HG03439 (cell line): ENCODE measurements around the gene MS4A4A.
A peak's percentile ranks its signal among the peaks of the same experiment; 100 is the strongest.
"Not testable (repeated sequence)": the region's sequence is repeated elsewhere in the genome, so short reads cannot be mapped to it uniquely, and the experiment has no call there.

Experiments used
- ATAC-seq: cut with Tn5 transposase; IDR thresholded peaks from one replicate; pipeline ENCODE4 v1.9.1; 2021; ENCODE audit warnings: mild to moderate bottlenecking, moderate library complexity; ENCODE audit not compliant: unreplicated experiment

The MS4A4A gene

DNA sequence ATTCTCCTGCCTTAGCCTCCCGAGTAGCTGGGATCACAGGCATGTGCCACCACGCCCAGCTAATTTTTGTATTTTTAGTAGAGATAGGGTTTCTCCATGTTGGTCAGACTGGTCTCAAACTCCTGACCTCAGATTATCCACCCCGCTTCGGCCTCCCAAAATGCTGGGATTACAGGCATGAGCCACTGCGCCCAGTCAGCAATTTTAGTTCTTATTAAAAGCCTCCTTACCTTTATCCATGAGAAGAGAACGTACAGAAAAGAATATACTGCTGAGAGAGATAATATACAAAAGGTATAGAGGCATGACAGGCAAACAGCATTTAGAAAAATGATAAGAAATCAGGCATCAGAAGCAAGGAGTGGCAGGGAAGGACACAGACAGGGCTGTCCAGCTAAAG, 21.4 kb downstream of the MS4A4A start:
- ATAC-seq, result not testable (repeated sequence)

DNA sequence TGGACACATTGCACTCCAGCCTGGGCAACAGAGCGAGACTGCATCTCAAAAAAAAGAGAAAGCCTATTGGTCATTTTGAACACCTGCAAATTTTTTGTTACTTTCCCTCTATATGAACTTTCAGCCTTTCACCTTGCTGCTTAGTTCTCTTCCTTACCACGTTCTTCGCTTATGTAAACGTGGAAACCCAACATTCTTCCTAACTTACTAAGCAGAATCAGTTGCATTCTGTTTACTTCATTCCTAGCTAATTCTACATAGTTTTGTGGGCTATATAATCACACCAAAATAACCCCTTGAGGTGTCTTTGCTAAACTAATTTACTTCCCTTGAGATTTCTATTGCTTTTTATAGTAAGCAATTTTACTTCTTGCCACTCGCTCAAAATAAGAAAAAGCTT, 23.2 kb downstream of the MS4A4A start:
- no peak for ATAC-seq

DNA sequence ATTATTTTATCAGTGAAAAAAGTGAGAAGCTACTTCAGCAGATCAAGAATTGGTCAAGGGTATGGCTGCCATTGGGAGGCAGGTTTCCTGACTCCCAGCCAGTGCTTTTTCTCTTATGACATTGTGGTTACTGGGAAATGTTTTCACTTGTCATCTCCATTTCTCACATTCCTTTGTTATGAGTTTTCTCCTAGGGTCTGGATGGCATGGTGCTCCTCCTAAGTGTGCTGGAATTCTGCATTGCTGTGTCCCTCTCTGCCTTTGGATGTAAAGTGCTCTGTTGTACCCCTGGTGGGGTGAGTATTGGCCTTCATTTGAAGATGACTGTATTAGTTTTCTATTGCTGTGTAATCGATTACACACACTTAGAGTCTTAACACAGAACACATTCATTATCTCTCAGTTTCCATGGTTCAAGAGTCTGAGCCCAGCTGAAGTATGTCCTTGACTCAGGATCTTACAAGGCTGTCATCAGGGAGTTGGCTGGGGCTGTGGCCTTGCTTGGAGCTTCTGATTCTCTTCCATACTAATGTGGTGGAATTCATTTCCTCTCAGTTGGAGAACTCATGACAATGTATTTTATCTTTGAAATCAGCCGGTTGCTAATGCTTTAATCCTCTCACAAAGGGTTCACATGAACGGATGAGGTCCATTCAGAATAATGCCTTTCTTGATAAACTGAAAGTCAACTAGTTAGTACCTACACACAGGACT, 25.6 kb downstream of the MS4A4A start:
- ATAC-seq, result no peak

DNA sequence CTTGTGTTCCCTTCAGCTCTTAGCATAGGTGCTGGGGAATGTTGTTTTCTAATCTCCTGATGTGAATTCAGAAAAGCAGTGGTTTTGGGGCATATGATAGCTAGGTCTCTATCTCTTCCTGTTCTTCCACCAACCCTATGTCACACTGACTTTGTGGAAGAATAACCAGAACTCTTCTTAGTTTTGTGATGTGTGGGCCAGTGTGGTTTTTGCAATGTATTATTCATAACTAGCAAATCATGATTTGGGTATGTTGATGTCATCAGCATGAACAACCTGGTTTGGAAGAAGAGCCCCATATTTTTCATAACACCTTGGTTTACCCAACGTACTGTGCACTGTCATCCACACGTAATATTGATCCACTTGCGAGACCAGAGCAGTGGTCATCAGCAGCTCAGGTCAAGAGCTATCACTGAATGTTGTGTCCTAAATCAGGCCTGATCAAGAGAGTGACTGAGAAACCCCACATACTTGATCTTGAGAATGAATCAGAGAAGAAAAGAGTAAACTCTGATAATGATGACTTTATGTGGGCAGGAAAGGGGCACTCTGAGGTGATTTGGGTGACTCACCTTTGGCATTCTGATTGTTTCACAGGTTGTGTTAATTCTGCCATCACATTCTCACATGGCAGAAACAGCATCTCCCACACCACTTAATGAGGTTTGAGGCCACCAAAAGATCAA, 27.2 kb downstream of the MS4A4A start:
- ATAC-seq, result no peak

DNA sequence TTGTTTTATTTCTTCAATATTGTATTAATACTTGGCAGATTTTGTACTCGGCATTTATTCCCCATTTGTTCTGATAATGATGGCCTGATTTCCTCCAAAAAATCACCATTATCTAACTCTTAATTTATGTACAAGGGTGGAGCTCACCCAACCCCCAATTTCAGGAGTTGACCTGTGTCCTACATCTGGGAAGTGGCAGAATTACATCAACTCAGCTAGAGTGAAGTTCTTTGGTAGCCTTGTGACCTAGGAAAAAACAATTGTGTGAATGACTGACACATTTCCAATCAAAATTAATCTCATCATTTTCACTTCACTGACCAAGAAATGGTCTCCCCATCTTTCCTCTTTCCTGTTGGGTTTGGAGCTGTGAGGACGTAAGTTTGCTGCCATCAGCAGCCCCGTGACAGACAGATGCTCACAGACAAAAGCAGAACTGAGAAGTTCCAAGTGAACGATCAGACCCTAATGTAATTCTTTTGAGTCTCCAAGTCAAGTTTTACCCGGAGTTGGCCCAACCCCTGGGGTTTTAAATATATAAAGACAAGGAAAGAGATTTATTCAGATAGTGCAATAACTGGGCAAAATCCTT, 30.0 kb downstream of the MS4A4A start:
- peak; percentile 49 for ATAC-seq

DNA sequence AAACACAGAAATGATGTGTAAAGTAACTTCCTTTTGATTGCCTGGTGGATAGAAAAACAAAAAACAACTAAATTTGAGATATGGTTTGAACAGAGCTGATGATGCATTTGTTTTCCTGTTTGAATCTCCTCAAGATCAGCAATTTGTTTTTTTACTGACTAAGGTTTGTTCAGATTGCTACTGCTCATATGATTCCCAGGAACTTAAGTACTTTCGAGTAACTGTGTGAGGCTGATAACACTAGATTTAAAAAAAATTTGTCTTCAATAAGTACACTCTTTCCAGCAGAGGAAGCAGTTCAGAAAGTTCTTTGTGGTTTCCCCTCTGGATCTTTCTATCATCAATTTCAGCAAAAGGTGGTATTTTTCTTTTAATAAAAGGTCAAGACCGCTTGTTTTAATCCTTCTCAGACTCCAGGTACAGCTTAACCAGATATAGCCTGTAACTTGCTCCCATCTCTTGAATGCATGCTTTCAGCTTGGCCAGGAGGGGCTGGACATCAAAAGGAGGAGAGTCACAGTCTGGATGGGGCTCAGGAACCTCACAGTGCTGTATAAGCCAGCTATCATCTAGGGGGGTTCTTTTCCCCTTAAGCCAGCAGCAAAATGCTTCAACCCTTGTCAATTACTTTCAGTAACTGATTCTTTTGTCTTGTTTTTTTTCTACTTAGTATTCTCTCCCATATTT, 34.3 kb downstream of the MS4A4A start:
- no peak for ATAC-seq

DNA sequence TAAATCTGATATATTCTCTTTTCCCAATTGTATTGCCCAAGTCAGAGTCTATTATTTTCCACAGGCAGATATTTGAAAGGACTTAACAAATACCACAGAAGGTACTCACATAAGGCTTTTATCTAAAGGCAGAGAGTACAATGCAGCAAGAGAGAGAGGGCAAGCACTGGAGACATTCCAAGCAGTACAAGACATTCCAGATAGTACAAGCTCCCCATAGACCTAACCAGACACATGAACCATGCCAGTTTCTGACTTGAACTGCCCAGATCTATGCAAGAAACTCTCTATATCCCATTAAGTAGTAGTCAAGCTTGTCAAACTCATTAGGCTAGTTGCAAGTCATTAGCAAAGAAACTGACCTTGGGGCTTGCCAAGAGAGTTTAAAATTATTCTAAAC, 35.4 kb downstream of the MS4A4A start:
- no peak for ATAC-seq

DNA sequence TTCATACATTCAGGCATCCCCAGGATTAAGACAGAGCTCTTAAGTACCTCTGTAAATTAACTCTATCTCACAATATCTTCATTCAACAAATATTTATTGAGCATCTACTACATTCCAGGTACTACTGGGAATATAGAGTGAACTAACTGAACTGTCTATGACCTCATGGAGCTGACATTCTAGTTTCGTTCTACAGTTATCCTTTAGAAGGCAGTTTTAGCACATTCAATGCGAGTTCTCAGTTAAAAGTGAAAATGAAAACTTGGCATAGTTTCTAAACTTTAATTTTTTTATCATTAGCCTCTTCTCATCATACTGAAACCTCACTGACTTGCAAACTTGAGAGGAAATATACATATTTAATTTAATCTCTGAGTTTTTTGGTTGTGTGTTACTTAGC, 35.9 kb downstream of the MS4A4A start:
- ATAC-seq, result no peak

DNA sequence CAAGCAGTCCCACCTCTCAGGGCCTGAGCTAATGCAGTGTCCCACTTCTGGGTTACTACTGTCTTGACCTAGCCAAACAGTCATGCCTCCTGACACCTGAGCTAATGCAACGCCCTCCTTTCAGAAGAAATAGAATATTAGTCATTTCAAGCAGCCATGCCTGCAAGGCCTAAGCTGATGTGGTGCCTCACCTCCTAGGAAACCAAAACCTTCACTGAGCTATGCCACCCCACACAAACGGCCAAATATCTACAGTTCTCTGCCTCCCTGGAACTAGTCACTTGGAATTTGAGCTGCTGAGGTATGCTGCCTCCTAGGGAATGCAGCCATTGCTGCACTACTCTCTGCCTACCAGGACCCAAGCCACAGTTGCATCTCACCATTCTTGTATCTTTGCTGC, 38.3 kb downstream of the MS4A4A start:
- ATAC-seq, result no peak

DNA sequence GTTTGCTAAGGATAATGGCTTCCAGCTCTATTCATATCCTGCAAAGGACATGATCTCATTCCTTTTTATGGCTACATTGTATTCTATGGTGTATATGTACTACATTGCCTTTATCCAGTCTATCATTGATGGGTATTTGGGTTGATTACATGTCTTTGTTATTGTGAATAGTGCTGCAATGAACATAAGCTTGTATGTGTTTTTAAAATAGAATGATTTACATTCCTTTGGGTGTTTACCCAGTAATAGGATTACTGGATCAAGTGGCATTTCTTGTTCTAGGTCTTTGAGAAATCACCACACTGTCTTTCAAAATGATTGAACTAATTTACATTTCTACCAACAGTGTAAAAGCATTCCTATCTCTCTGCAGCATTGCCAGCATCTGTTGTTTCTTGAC, 40.6 kb downstream of the MS4A4A start:
- ATAC-seq, result no peak

DNA sequence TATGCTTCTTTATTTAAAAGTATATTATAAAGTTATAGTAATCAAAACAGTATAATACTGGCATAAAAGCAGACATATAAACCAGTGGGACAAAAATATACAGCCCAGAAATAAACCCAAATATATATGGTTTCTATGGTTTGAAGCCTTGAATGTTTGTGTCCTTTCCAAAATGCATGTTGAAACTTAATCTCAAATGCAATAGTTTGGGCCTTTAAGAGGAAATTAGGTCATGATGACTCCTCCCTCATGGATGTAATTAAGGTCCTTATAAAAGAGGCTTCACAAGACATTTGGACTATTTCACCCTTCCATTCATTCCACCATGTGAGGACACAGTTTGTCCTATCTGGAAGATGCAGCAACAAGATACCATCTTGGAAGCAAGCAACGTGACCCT, 46.5 kb downstream of the MS4A4A start, which contains the start of gene MS4A6E:
TSS of gene MS4A6E (plus strand) at position 301 of the 400 bp plus-strand sequence. CDS start 7,641 bp downstream, outside the sequence.
- no peak for ATAC-seq

DNA sequence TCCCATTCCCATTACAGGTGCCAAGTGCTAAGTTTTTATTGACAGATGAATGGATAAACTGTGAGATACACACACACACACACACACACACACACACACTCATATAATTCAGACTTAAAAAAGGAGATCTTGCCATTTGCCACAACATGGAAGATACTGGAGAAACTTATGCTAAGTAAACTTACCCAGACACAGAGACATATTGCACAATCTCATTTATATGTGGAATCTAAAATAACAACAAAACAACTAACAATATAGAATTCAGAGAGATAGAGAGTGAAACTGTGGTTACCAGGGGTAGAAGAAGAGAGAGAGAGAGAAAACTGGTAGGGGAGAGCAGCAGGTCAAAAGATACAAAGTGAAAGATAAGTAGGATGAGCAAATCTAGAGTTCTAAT, 48.0 kb downstream of the MS4A4A start:
- ATAC-seq, result no peak

DNA sequence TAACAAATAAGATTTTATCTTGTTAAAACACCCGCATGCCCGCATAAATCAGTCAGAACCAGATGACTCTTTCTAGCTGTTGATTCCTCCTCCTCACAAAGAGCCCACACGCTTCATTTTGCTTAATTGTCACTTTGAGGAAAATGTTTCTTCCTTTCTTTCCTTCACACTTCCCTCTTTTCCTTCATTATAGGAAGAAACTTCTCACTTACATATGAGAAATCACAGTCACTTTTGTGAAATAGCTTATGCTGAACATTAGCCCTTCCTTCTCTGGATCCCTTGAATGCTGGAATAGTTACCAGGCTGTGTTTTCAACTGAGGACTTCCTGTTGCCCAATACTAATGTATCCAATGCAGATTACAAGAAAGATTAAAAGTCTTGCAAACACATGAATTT, 52.4 kb downstream of the MS4A4A start:
- ATAC-seq, result no peak

DNA sequence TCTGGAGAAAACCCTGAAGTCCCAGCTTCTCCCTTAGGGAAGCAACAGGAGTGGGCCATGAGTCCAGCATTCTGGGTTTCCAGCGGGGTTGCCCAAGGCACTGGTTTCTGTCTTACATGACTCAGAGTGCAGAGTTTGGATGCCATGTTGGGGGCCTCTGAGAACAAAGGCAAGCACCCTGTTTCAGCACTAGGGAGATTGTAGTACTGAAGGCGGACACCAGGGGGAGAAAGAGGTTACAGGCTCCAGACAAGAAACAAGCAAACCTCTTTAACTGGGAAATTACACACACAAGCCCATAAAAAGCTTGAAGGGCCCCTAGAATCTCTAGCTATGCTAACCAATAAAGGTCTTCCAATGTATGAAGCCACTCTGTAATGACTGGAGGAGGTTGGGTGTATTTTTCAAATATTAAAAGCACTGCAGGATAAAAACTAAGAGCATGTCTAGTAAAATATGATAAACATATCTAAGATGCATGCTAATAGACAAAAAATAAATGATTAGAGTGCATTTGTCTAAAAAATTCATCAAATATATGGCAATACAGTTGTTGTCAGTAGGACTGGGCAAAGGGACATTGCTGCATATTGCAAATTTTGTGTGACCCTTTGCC, 53.6 kb downstream of the MS4A4A start:
- ATAC-seq, result peak; percentile 51

DNA sequence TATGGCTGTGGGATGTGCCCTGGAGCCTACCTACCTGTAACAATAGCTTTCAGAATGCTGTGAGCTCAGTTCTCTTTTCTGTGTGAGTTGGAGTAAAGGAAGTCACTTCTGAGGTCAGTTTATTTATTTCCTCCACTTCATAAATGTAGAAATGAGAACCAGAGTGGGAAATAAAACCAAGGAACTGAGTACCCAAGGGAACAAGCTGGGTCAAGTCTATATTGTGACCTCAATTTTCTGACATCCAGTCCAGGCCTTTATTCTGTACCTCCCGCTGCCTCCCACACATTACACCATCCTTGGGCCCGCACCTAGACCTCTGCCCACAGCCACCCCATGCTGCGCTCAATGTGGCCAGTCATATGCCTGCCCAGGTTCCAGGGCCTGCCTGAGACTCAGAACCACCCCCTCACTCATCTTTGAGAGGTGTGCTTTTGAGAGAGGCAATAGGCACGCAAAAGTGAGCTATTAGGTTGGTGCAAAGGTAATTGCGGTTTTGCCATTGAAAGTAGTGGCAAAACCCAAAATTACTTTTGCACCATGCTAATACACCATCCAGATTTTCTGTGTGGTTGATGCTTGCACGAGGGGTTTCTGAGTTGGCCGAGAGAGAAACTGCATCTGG, 56.4 kb downstream of the MS4A4A start:
- peak; percentile 49 for ATAC-seq

DNA sequence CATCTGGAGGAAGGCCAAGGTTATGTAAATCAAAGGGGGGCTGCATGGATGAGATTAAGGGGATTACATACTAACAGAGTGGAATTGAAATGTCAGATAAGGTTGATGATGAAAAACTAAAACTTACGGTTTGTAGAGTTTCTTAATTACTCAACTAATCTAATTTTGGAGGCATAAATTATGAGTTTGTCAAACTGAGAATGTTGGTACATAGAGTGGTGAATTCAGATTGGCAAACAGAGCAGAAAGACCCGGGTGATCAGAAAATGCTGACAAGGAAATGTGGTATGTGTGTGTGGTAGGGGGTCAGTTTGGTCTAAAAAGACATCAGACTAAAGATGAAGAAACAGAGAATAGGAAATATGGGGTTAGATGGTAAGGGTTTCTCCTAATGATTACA, 57.6 kb downstream of the MS4A4A start:
- no peak for ATAC-seq

DNA sequence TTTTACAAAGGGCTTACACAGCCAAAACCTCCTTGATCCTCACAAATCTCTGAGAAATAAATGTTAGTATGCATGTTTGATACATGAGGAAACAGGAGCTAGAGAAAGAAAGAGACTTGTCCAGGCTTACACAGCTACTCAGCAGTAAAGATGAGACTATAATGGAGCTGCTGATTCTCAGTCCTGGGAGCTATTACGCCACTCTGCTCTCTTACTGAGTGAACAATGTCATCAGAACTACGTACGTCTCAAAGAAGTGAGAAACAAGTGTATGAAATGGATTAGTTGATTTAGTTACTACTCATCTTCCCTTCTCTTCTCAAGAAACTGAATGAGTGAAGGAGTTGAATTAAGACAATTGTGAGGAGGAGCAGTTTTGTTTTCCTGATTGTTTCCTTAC, 58.9 kb downstream of the MS4A4A start:
- ATAC-seq, result no peak

DNA sequence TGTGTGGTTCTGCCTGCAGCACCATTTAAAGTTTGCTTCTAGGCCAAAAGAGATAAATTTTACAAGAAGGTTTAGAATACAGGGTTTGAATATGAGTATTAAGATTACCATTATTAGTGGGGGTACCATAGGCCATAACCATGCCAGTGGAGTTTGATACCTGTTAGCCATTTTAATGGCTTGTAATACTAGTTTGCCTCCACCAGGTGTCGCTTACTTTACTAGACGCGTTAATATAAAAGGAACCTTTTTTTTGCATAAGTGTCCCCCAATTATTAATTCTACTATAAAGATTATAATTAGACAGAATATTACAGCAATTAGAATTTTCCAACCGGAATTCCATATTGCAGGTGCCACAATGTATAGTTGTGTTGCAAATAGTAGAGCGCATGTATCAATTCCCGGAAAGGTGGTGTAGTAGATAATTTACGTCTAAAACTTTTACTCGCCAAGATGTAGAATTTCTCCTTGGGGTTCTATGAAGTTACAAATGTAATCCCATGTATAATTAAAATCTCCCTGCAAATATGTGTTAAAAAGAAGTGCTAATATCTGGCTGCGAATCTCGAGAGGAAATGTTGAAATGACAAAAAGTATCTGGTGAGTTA, 62.7 kb downstream of the MS4A4A start:
- no peak for ATAC-seq

DNA sequence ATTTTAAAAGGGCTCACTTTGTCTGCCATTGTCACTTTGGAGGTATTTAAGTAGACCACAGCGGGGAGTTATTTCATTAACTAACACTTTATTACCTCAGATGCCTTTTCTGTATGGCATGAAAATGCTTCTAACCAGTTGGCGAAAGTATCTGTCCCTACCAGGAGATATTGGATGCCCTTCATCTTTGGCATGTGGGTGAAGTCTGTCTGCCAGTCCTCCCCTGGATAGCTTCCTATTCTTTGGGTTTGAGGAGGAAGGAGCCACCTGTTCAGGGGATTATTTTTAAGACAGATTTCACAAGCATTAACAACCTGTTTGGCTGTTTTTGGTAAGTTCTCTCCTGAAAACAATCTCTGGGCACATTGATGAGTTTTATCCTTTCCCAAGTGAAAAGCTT, 63.7 kb downstream of the MS4A4A start:
- ATAC-seq, result no peak

DNA sequence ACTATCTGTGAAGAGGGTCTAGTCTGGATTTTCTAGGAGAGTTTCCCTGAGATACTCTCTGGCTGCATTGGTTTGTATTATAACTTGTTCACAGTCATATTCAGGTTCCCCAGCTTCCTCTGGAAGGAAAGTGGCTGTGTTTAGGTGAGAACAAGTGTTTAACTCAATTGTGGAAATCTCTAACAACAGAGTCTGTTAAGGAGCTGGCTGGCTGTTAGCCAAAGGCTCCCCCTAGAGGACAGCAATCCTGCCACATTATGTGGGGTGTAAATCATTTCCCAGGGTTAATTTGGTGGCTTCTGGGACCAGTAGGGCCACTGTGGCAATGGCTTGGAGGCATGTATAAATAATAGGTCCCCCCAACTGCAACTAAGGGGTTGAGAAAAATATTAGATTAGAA, 65.0 kb downstream of the MS4A4A start:
- peak; percentile 50 for ATAC-seq
